Measurements from ENCODE around the gene RPS17. TPM values are rescaled to one million over a fixed set of nuclear protein-coding genes. Genes with fewer than 3 reads are reported as not detected.

RPS17 gene
- 1,000 to 10,000 TPM; 2,581 to 2,594 TPM for total RNA-seq

- H3K27ac Mint-ChIP-seq = peak within 1 kb of the TSS; percentile 88
- CTCF ChIA-PET = interaction anchor here (0.5 to 7.0 kb wide), 13 partner anchors 8 to 471 kb away, joined by 3 to 58 read pairs (median 5); partner anchors contain the start of gene C15orf40
- peaks cover 48% of the 10 kb centered on the region for H3K36me3 Mint-ChIP-seq
- H3K4me1 Mint-ChIP-seq (ENCODE audit: low read depth) = peaks cover 27% of the 10 kb centered on the region
- DNase-seq = peak; percentile 98
- POLR2A ChIA-PET = interaction anchor here (0.6 to 2.3 kb wide), 10 partner anchors 9 to 524 kb away, joined by 3 to 17 read pairs (median 5); partner anchors contain the start of genes RAMAC and WHAMM
- no peaks in the 10 kb centered on the region for H3K9me3 Mint-ChIP-seq
- H3K4me3 Mint-ChIP-seq = peak within 1 kb of the TSS; percentile 98
- intact Hi-C loops (cut with micrococcal nuclease) = loop anchor here (1.0 to 5.0 kb wide), 7 partner anchors 10 to 470 kb away; partner anchors contain the start of genes C15orf40 and RAMAC
- H3K27me3 Mint-ChIP-seq = peaks cover 2% of the 10 kb centered on the region
Measured at GRCh38 chr15:82540055-82540983, at the start of gene RPS17. TSS of gene RPS17 (minus strand) at chr15:82540457. CDS start at chr15:82540428, 29 bp downstream.

GRCh38 chr15:82587805-82588204 is 47.5 kb upstream of the RPS17 start:
- intact Hi-C loops (cut with micrococcal nuclease) = no loop called here
- no peaks in the 10 kb centered on the region for H3K4me1 Mint-ChIP-seq (ENCODE audit: low read depth)
- H3K9me3 Mint-ChIP-seq = no peaks in the 10 kb centered on the region
- H3K27ac Mint-ChIP-seq = no peak overlapping the region
- CTCF ChIA-PET = no interaction called here
- H3K36me3 Mint-ChIP-seq = no peaks in the 10 kb centered on the region
- H3K27me3 Mint-ChIP-seq = peaks cover 10% of the 10 kb centered on the region
- DNase-seq = no peak
- H3K4me3 Mint-ChIP-seq = no peak overlapping the region
- POLR2A ChIA-PET = no interaction called here

DNA sequence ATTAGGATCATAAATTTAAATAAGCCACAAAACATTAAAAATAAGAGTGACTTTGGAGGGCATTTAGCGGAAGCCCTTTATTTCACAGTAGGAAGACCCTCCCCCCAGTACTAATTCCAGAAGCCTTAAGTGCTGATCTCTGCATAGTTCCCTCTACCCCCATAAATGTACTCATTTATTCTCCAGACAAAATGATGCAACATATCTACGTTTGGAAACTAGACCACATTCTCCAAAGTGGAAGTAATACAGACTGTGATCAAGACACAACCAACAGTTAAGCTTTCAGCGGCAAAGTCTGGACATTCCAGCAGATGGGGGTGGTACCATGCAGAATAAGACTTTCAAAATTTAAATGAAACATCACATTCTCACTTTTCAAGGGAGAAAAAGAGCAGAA is 44.8 kb upstream of the RPS17 start:
- Mint-ChIP-seq H3K4me3 (no peak overlapping the region), H3K9me3 (no peaks in the 10 kb centered on the region), H3K27me3 (peaks cover 12% of the 10 kb centered on the region), H3K36me3 (no peaks in the 10 kb centered on the region), H3K27ac (no peak overlapping the region), H3K4me1 (ENCODE audit: low read depth) (no peaks in the 10 kb centered on the region)
- ChIA-PET CTCF (no interaction called here), POLR2A (interaction anchor here (0.6 kb wide), 1 partner anchor 19 kb away, joined by 3 read pairs; no protein-coding TSS in a partner anchor)
- DNase-seq = no peak
- intact Hi-C loops (cut with micrococcal nuclease) = no loop called here

- H3K36me3 Mint-ChIP-seq = no peaks in the 10 kb centered on the region
- no peak overlapping the region for H3K4me3 Mint-ChIP-seq
- H3K4me1 Mint-ChIP-seq (ENCODE audit: low read depth) = no peaks in the 10 kb centered on the region
- H3K27ac Mint-ChIP-seq = no peak overlapping the region
- peaks cover 9% of the 10 kb centered on the region for H3K27me3 Mint-ChIP-seq
- intact Hi-C loops (cut with micrococcal nuclease) = no loop called here
- H3K9me3 Mint-ChIP-seq = no peaks in the 10 kb centered on the region
- CTCF ChIA-PET = no interaction called here
- DNase-seq = no peak
- POLR2A ChIA-PET = no interaction called here
Measured at GRCh38 chr15:82580713-82581112, 40.5 kb upstream of the RPS17 start.

- H3K4me3 Mint-ChIP-seq = no peak overlapping the region
- intact Hi-C loops (cut with micrococcal nuclease) = no loop called here
- H3K9me3 Mint-ChIP-seq = no peaks in the 10 kb centered on the region
- H3K36me3 Mint-ChIP-seq = no peaks in the 10 kb centered on the region
- H3K27ac Mint-ChIP-seq = no peak overlapping the region
- H3K27me3 Mint-ChIP-seq = peaks cover 20% of the 10 kb centered on the region
- POLR2A ChIA-PET = no interaction called here
- H3K4me1 Mint-ChIP-seq (ENCODE audit: low read depth) = no peaks in the 10 kb centered on the region
- no peak for DNase-seq
- CTCF ChIA-PET = no interaction called here
Measured at GRCh38 chr15:82575335-82575734, 35.1 kb upstream of the RPS17 start.

- Mint-ChIP-seq H3K36me3 (no peaks in the 10 kb centered on the region), H3K4me3 (no peak overlapping the region), H3K27me3 (peaks cover 20% of the 10 kb centered on the region), H3K27ac (no peak overlapping the region), H3K9me3 (no peaks in the 10 kb centered on the region), H3K4me1 (ENCODE audit: low read depth) (no peaks in the 10 kb centered on the region)
- intact Hi-C loops (cut with micrococcal nuclease) = no loop called here
- POLR2A ChIA-PET = no interaction called here
- no peak for DNase-seq
- CTCF ChIA-PET = interaction anchor here (1.2 kb wide), 1 partner anchor 35 kb away, joined by 3 read pairs; no protein-coding TSS in a partner anchor
Measured at GRCh38 chr15:82572986-82573385, 32.7 kb upstream of the RPS17 start.

GRCh38 chr15:82572311-82572710 is 32.1 kb upstream of the RPS17 start:
- ChIA-PET POLR2A (no interaction called here), CTCF (no interaction called here)
- no peaks in the 10 kb centered on the region for H3K36me3 Mint-ChIP-seq
- no peak overlapping the region for H3K27ac Mint-ChIP-seq
- H3K9me3 Mint-ChIP-seq = no peaks in the 10 kb centered on the region
- intact Hi-C loops (cut with micrococcal nuclease) = no loop called here
- no peaks in the 10 kb centered on the region for H3K4me1 Mint-ChIP-seq (ENCODE audit: low read depth)
- no peak for DNase-seq
- no peak overlapping the region for H3K4me3 Mint-ChIP-seq
- peaks cover 20% of the 10 kb centered on the region for H3K27me3 Mint-ChIP-seq

- no peaks in the 10 kb centered on the region for H3K36me3 Mint-ChIP-seq
- DNase-seq = peak; percentile 10
- no peaks in the 10 kb centered on the region for H3K9me3 Mint-ChIP-seq
- POLR2A ChIA-PET = no interaction called here
- no peak overlapping the region for H3K4me3 Mint-ChIP-seq
- CTCF ChIA-PET = no interaction called here
- H3K27me3 Mint-ChIP-seq = peaks cover 20% of the 10 kb centered on the region
- H3K27ac Mint-ChIP-seq = no peak overlapping the region
- H3K4me1 Mint-ChIP-seq (ENCODE audit: low read depth) = no peaks in the 10 kb centered on the region
- intact Hi-C loops (cut with micrococcal nuclease) = no loop called here
Measured at GRCh38 chr15:82571722-82572222, 31.5 kb upstream of the RPS17 start.

GRCh38 chr15:82570721-82571508 is 30.7 kb upstream of the RPS17 start:
- H3K9me3 Mint-ChIP-seq = no peaks in the 10 kb centered on the region
- H3K4me1 Mint-ChIP-seq (ENCODE audit: low read depth) = no peaks in the 10 kb centered on the region
- CTCF ChIA-PET = no interaction called here
- no peak for DNase-seq
- H3K27me3 Mint-ChIP-seq = peaks cover 21% of the 10 kb centered on the region
- intact Hi-C loops (cut with micrococcal nuclease) = no loop called here
- no peaks in the 10 kb centered on the region for H3K36me3 Mint-ChIP-seq
- POLR2A ChIA-PET = no interaction called here
- H3K4me3 Mint-ChIP-seq = no peak overlapping the region
- no peak overlapping the region for H3K27ac Mint-ChIP-seq

DNA sequence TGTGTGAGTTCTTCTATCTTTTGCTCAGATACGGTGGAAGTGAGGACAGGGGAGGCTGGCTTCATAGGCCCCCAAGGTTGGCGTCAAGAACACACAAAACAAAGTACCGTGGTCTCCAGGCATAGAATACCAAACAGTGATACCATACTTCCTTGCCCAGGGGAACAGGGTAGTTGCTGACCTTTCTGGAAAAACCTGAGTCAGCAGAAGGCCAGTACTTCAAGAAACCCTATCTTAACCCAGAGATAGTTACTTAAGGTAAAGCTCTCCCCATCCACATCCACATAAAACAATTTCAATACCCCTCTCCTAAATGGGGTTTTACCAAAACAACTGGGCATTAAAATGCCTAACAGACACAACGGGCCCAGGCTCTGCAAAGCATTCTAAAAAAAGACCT is 29.6 kb upstream of the RPS17 start:
- intact Hi-C loops (cut with micrococcal nuclease) = no loop called here
- ChIA-PET POLR2A (no interaction called here), CTCF (no interaction called here)
- H3K4me3 Mint-ChIP-seq = no peak overlapping the region
- no peaks in the 10 kb centered on the region for H3K9me3 Mint-ChIP-seq
- DNase-seq = no peak
- H3K27ac Mint-ChIP-seq = no peak overlapping the region
- H3K36me3 Mint-ChIP-seq = no peaks in the 10 kb centered on the region
- no peaks in the 10 kb centered on the region for H3K4me1 Mint-ChIP-seq (ENCODE audit: low read depth)
- H3K27me3 Mint-ChIP-seq = peaks cover 18% of the 10 kb centered on the region

DNA sequence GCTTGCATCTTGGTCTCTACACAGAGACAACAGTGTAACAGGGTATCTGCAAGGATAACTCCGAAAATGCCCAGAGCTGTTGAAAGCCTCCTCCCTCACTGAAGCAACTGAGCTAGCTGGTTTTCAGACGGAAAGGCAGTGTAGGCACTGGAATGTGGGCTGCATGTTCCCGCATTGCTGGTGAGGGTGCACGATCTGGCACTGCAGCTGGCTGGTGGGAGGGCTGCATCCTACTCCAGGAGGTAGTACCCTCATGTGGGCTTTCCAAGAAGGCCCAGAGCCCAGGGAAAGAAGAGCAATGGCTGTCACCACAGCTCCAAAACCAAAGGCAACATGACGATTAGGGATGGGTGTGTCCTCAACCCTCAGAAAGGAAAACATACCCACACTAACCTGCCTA is 28.7 kb upstream of the RPS17 start:
- no peak overlapping the region for H3K27ac Mint-ChIP-seq
- no peak for DNase-seq
- H3K27me3 Mint-ChIP-seq = peaks cover 17% of the 10 kb centered on the region
- H3K9me3 Mint-ChIP-seq = no peaks in the 10 kb centered on the region
- H3K36me3 Mint-ChIP-seq = no peaks in the 10 kb centered on the region
- no peaks in the 10 kb centered on the region for H3K4me1 Mint-ChIP-seq (ENCODE audit: low read depth)
- intact Hi-C loops (cut with micrococcal nuclease) = no loop called here
- CTCF ChIA-PET = interaction anchor here (1.0 kb wide), 1 partner anchor 27 kb away, joined by 3 read pairs; no protein-coding TSS in a partner anchor
- no peak overlapping the region for H3K4me3 Mint-ChIP-seq
- POLR2A ChIA-PET = no interaction called here

- no peak for DNase-seq
- ChIA-PET CTCF (no interaction called here), POLR2A (no interaction called here)
- no peak overlapping the region for H3K4me3 Mint-ChIP-seq
- H3K36me3 Mint-ChIP-seq = no peaks in the 10 kb centered on the region
- intact Hi-C loops (cut with micrococcal nuclease) = no loop called here
- no peak overlapping the region for H3K27ac Mint-ChIP-seq
- no peaks in the 10 kb centered on the region for H3K4me1 Mint-ChIP-seq (ENCODE audit: low read depth)
- H3K9me3 Mint-ChIP-seq = no peaks in the 10 kb centered on the region
- H3K27me3 Mint-ChIP-seq = peaks cover 9% of the 10 kb centered on the region
Measured at GRCh38 chr15:82567661-82568060, 27.4 kb upstream of the RPS17 start.

Data from activated CD4-positive, alpha-beta memory T cell treated with anti-CD3 and anti-CD28 coated beads for 36 hours (primary cell).